GM18520 (cell line): ENCODE measurements around the gene SYNPO.

Experiments used
- ATAC-seq: cut with Tn5 transposase; IDR thresholded peaks from one replicate; pipeline ENCODE4 v1.9.1; 2021; ENCODE audit not compliant: unreplicated experiment

SYNPO gene

GRCh38 chr5:150624334-150625163 lies 15.9 kb upstream of the SYNPO start:
- ATAC-seq: no peak

GRCh38 chr5:150625164-150625535 lies 15.3 kb upstream of the SYNPO start:
- ATAC-seq: no peak

GRCh38 chr5:150625831-150626746 lies 14.4 kb upstream of the SYNPO start:
- peak; percentile 44 for ATAC-seq

DNA sequence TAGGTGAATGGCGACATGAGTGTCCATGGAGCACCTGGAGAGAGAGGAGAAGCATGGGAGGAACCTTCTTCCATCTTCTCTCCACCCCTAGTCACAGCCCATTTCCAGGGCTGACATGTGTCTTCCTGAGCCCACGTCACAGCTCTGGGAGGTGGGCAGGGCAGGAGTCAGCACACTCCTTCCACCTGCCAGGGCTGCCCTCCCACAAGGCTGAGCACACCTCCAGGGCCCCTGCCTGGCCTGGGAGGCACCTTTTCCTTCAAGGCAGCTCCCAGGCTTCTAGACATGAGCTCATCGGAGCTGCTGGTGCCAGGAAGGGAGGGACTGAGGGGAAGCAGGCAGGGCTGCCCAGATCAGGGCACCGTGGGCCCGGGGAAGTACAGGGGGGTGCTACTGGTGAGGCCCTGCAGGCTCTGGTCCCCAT lies 13.6 kb upstream of the SYNPO start:
- no peak for ATAC-seq

- no peak for ATAC-seq
These were observed 12.5 kb upstream of the SYNPO start for GRCh38 chr5:150627731-150628545.

DNA sequence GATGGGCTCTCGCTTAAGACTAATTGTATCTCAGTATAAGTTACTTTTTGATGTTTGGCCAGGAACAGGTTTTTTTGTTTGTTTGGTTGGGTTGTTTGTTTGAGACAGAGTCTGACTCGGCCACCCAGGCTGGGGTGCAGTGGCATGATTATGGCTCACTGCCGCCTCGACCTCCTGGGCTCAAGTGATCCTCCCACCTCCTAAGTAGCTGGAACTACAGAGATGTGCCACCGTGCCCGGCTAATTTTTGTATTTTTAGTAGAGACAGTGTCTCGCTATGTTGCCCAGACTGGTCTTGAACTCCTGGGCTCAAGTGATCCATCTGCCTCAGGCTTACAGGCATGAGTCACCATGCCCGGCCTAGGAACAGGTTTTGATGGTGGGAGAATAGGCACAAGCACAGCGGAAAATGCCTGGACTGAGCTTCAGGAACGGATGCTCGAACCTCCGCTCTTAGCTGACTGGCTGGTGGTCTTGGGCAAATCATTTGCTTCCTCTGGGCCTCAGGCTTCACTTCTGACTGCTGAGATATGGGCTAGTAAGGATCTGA lies 11.4 kb upstream of the SYNPO start:
- no peak for ATAC-seq

- no peak for ATAC-seq
These were observed 10.4 kb upstream of the SYNPO start for GRCh38 chr5:150630016-150630415.

- ATAC-seq: no peak
These were observed 9.8 kb upstream of the SYNPO start for GRCh38 chr5:150630461-150631325.

- ATAC-seq: no peak
These were observed 9.1 kb upstream of the SYNPO start for GRCh38 chr5:150631326-150631701.

- no peak for ATAC-seq
These were observed 7.9 kb upstream of the SYNPO start for GRCh38 chr5:150632305-150633160.

DNA sequence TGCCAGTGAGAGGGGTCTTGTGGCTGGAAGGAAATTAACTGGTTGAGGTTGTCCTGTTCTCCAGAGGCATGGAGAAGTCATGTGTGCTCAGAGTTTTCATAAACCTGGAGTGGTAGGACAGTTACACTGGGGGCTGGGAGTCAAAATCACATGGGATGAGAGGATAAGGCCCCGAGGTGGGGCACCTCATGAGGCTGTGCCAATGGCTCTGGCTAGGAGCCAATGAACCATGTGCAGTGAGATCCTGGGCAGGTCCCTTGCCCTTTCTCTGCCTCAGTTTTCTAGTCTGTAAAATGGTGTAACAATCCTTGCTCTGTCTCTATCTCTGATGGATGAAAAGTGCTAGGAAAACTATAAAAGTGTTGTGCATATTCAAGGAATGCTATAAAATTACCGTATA lies 7.0 kb upstream of the SYNPO start:
- ATAC-seq: no peak

GRCh38 chr5:150636391-150637244 lies 3.8 kb upstream of the SYNPO start:
- ATAC-seq: no peak

- no peak for ATAC-seq
These were observed 3.0 kb upstream of the SYNPO start for GRCh38 chr5:150637245-150638052.

DNA sequence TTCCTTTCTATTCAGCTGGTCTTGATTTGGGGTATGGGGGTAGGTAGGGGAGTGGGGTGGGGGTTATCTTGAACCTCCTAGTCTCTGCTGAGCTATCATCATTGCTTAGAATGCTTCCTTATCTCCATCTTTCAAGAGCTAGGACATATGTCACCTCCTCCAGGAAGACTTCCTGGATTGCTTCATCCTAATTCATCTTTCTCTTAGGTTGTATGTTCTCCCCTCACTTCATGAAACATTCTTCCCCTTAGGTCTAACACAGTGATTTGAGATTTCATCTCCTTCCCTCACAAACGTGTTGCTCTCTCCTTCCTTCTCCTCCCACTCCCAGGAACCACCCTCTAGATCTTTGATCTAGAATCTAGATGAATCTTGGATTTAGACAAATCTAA lies 2.4 kb upstream of the SYNPO start:
- no peak for ATAC-seq

DNA sequence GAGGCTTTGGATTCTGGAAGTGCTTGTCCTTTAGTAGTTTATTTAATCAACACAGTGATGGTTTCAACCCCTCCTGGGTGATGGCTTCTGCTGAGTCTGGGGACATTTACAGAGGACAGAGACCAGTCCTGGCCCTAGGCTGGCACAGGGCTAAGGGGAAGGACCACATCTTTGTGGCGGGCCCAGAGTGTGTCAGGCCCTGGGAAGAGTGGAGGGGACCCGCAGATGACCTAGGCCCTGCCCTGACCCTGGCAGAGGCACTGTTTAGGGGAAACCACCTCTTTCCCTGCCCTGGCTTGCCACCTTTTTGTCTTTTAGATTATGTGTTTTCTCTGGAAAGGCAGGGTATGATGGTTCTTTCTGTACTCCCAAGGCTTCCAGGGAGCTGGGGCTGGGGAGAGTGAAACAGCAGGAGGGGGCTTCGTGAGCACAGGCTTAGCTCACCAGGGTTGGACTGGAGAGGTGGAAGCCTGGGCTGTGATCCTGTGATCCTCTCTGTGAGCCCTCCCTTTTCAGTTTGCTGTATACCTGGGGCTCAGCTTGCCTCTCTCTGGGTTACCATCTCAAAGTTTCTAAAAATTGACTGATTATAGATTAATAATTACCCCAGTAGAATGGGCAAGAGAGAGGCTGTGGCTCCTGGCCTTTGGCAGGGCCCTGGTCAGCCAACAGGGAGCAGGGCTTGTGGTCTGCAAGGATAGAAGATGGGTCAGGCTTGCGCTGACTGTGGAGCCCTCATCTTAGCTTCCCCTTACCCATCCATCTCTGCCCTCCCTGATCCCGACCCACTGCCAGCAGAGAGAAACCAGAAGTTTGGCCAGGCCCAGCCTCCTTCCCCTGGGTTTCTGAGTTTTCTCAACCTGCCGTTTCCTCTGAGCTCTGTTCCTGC lies 1.7 kb upstream of the SYNPO start:
- no peak for ATAC-seq

DNA sequence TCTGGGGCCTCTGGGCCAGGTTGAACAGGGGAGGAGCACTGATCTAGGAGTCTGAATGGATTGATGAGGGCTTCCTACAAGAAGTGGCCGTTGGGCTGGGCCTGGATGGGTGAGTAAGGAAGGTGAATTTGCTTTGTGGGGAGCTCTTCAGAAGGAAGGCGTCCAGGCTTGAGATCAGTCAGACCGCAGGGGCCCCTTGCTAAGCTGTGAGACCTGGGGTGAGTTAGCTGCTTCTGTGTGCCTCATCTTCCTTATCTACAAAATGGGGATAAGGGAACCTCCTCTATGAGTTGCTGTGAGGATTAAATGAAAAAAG lies 1.1 kb upstream of the SYNPO start:
- no peak for ATAC-seq

GRCh38 chr5:150639751-150640150 lies 709 bp upstream of the SYNPO start:
- ATAC-seq: no peak
